SHP77 treated with DMSO at 0.1 percent for 48 hours (cell line): ENCODE measurements around the gene LTA4H.
A peak's percentile ranks its signal among the peaks of the same experiment; 100 is the strongest.

ENCODE experiments used
- DNase-seq: peaks from one replicate; lab custom pipeline; 2025; lab: John Stamatoyannopoulos, UW

The LTA4H gene

GRCh38 chr12:96057986-96058553 is 22.7 kb upstream of the LTA4H start:
- no peak for DNase-seq

DNA sequence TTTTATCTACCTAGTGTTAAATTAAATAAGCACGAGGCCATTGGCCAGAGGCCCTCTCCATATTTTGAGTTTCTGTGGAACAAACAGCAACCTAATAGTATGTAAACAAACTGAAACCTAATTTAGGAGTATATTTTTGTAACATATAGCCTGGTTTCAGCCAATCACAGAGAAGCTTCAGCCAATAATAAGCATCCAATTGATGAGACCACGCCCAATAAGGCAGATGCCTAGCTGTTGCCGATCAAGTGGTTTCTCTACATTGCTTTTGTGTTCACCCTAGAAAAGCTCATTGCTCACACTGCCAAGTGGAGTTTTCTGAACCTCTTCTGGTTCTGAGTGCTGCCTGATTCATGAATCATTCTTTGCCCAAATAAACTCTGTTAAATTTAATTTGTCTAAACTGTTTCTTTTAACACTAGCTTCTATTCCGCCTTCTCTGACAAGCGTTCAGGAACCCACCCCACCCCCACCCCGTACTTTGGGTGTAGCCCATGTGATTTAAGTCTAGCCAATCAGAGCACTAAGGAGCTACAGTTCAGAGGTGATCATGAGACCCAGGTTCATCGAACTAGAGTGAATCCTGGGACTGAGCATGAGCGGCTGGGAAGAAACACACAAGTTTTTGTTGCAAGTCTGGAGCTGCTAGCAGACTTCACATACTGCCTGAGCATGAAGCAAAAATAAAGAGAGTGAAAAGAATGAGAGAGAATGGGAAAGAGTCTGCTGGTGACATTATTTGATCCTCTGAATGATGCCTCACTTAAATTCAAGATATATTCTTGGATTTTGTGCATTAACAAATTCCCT is 21.5 kb upstream of the LTA4H start:
- no peak for DNase-seq

- DNase-seq: no peak
Measured at GRCh38 chr12:96054244-96054610, 18.8 kb upstream of the LTA4H start.

DNA sequence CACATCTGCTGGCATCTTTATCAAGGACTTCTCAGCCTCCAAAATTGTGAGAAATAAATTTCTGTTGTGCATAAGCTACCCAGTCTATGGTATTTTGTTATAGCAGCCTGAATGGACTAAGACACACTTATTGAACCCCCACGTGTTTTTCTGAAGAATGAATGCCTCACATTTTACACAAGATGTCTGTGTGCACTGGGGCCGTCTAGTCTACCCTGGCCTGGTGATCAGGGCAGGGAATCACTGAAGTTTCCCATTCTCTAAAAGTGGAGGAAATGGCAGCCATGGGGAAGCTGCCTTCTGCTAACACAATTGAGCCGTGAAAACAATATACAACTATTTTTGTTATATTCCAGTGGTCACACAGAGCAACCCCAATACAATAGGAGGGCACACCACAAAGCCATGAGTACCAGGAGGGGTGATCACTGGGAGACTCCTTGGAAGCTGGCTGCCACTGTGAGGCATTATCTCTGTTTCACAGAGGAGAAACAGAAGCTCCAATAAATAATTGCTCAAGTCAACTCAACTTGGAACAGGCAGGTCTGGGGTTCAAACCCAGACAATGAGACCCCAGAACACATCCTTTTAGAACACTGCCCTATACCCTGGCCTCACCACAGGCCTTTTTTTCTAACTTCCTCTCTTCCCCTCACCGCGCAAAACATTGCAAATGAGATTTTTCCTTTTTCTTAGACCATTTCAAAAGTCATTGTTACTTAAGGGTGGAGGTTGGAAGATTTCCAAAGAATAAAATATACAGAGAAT is 18.3 kb upstream of the LTA4H start:
- no peak for DNase-seq

GRCh38 chr12:96051756-96052485 is 16.5 kb upstream of the LTA4H start:
- DNase-seq: no peak

GRCh38 chr12:96050139-96050538 is 14.8 kb upstream of the LTA4H start:
- no peak for DNase-seq

- DNase-seq: no peak
Measured at GRCh38 chr12:96049101-96049500, 13.7 kb upstream of the LTA4H start.

GRCh38 chr12:96048393-96048969 is 13.1 kb upstream of the LTA4H start:
- no peak for DNase-seq

- DNase-seq: peak; percentile 35
Measured at GRCh38 chr12:96047229-96048211, 12.1 kb upstream of the LTA4H start.

DNA sequence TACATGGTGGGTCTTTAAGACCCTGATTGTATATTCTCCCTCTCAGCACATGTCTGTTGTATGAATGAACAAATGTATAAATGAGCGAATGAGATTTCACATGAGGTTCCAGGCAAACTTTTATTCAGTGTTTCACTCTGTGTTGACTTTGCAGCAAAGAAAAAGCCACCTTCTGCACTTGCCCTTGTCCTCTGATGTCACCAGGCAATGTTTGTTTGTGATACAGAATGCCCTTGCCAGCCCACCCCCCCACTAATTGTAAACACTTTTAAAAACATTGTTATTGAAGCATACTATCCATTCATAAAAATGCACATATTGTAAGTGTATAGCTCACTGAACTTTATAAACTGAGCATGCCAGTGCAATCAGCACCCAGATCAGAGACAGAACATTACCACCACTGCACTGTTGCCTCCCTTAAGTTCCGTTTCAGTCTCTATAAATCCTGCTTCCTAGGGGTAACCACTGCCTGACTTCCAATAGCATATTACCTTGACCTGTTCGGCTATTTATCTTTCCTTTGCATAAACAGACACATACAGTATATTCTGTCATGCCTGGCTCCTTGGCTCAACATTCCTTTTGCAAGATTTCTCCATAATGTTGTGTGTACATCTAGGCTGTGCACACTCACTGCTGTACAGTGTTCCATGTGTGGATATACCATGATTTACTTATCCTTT is 11.3 kb upstream of the LTA4H start:
- no peak for DNase-seq

DNA sequence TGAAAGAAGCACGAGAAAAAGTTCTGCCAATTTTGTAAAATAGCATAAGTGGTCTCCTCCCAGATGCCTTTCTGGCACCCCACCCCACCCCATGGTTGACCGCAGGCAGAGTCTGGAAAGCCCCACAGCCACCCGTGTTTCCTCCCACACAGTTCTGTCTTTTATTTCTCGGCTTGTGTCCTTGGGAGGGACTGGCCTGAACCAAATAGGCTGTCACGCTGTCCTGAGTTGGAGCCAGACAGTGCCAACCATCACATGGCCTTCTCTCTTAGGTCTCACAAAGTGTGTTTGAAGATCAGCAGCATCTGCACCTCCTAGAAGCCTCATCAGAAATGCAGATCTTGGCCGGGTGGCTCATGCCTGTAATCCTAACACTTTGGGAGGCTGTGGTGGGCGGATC is 10.2 kb upstream of the LTA4H start:
- DNase-seq: no peak

DNA sequence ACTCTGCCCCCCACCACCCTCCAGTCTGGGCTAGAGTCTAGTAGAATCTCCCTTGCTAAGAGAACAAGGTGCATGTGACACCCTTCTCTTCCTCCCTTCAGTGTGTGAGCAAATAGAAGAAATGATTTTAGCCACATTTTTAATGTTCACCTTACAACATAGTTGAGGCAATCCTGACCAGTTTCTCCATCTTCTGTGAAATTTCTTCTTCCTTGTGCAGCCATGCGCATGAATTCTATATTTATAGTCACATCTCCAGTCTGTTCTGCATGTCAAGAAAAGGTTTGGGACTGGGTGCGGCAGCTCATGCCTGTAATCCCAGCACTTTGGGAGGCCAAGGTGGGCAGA is 9.5 kb upstream of the LTA4H start:
- no peak for DNase-seq

- DNase-seq: no peak
Measured at GRCh38 chr12:96044017-96044942, 8.9 kb upstream of the LTA4H start.

GRCh38 chr12:96041181-96041580 is 5.8 kb upstream of the LTA4H start:
- DNase-seq: no peak

- DNase-seq: no peak
Measured at GRCh38 chr12:96040305-96041133, 5.1 kb upstream of the LTA4H start.

DNA sequence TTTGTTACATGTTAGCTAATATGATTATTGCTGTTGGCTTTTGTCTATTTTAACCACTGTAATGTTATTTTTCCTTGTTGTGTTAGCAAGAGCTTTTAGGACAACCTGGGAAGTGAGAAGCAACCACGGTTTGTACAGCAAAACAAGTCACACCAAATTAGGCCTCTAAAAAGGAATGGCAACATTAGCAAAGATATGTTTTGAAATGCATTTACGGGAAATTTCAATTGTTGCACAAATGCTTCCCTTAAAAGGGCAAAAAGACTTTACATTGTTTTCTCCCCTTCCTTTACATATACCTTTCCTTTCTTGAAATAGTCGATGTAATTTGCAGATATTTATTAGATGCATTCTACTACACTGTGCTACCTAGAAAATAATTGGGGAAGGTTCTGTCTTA is 4.1 kb upstream of the LTA4H start:
- DNase-seq: no peak

DNA sequence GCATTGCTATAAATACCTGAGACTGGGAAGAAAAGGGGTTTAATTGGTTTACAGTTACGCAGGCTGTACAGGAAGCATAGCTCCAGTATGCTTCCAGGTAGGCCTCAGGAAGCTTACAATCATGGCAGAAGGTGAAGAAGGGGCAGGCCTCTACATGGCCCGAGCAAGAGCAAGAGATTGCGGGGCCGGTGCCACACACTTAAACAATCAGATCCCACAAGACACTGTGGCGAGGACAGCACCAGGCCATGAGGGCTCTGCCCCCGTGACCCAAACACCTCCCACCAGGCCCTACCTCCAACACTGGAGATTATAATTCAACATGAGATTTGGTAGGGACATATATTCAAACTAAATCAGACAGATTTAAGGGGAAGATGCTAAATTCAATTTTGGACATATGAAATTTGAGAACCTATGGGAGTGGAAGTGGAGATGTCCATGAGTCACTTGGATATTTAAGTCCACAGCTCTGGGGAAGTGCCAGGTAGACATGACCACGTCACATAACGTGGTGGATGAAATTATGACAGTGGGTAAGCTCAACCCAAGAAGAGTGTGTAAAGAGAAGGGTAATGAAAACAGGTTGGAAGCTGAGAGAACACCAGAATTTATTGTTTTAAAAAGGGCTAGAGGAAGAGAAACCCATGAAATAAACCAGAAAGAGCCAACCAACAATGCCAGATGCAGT is 1.5 kb upstream of the LTA4H start:
- no peak for DNase-seq
